ENCODE data around the gene KCNC2. TPM values are rescaled to one million over a fixed set of nuclear protein-coding genes. Genes with fewer than 3 reads are reported as not detected.
A peak's percentile ranks its signal among the peaks of the same experiment; 100 is the strongest.

The KCNC2 gene
- not detected in 2 replicates for total RNA-seq

- no peak for DNase-seq
- H3K4me1 Mint-ChIP-seq: no peaks in the 10 kb centered on the region
- H3K27me3 Mint-ChIP-seq: peaks cover 34% of the 10 kb centered on the region
- peaks cover 4% of the 10 kb centered on the region for H3K9me3 Mint-ChIP-seq
- no peak within 1 kb of the TSS for H3K4me3 Mint-ChIP-seq
- no peaks in the 10 kb centered on the region for H3K36me3 Mint-ChIP-seq (ENCODE audit: low read depth)
- intact Hi-C loops (cut with micrococcal nuclease): loop anchor here (10.0 kb wide), 1 partner anchor 125 kb away; the partner anchor contains the start of genes CAPS2 and GLIPR1L1
- no peak within 1 kb of the TSS for H3K27ac Mint-ChIP-seq
These were observed at the start of gene KCNC2 for GRCh38 chr12:75209812-75210138. KCNC2 (minus strand) TSS chr12:75209839.

- Mint-ChIP-seq H3K36me3 (ENCODE audit: low read depth) (no peaks in the 10 kb centered on the region), H3K27ac (no peak overlapping the region), H3K9me3 (no peaks in the 10 kb centered on the region), H3K27me3 (no peaks in the 10 kb centered on the region), H3K4me1 (peaks cover 4% of the 10 kb centered on the region), H3K4me3 (no peak overlapping the region)
- intact Hi-C loops (cut with micrococcal nuclease): no loop called here
- DNase-seq: no peak
These were observed 49.5 kb upstream of the KCNC2 start for GRCh38 chr12:75259143-75259542.

GRCh38 chr12:75257510-75257909 lies 47.9 kb upstream of the KCNC2 start:
- Mint-ChIP-seq H3K9me3 (peaks cover 4% of the 10 kb centered on the region), H3K4me1 (peaks cover 4% of the 10 kb centered on the region), H3K27me3 (no peaks in the 10 kb centered on the region), H3K36me3 (ENCODE audit: low read depth) (no peaks in the 10 kb centered on the region), H3K27ac (no peak overlapping the region), H3K4me3 (no peak overlapping the region)
- peak; percentile 57 for DNase-seq
- intact Hi-C loops (cut with micrococcal nuclease): no loop called here

- H3K4me3 Mint-ChIP-seq: no peak overlapping the region
- no peak overlapping the region for H3K27ac Mint-ChIP-seq
- H3K9me3 Mint-ChIP-seq: no peaks in the 10 kb centered on the region
- intact Hi-C loops (cut with micrococcal nuclease): no loop called here
- no peaks in the 10 kb centered on the region for H3K4me1 Mint-ChIP-seq
- no peaks in the 10 kb centered on the region for H3K36me3 Mint-ChIP-seq (ENCODE audit: low read depth)
- DNase-seq: no peak
- H3K27me3 Mint-ChIP-seq: no peaks in the 10 kb centered on the region
These were observed 35.5 kb upstream of the KCNC2 start for GRCh38 chr12:75245108-75245507.

- Mint-ChIP-seq H3K36me3 (ENCODE audit: low read depth) (no peaks in the 10 kb centered on the region), H3K9me3 (no peaks in the 10 kb centered on the region), H3K4me3 (no peak overlapping the region), H3K4me1 (no peaks in the 10 kb centered on the region), H3K27ac (no peak overlapping the region), H3K27me3 (no peaks in the 10 kb centered on the region)
- DNase-seq: no peak
- intact Hi-C loops (cut with micrococcal nuclease): no loop called here
These were observed 30.3 kb upstream of the KCNC2 start for GRCh38 chr12:75239987-75240386.

- H3K9me3 Mint-ChIP-seq: no peaks in the 10 kb centered on the region
- intact Hi-C loops (cut with micrococcal nuclease): no loop called here
- H3K4me3 Mint-ChIP-seq: no peak overlapping the region
- no peak overlapping the region for H3K27ac Mint-ChIP-seq
- H3K4me1 Mint-ChIP-seq: no peaks in the 10 kb centered on the region
- no peaks in the 10 kb centered on the region for H3K36me3 Mint-ChIP-seq (ENCODE audit: low read depth)
- no peak for DNase-seq
- H3K27me3 Mint-ChIP-seq: no peaks in the 10 kb centered on the region
These were observed 26.6 kb upstream of the KCNC2 start for GRCh38 chr12:75236206-75236605.

GRCh38 chr12:75227132-75227531 lies 17.5 kb upstream of the KCNC2 start:
- intact Hi-C loops (cut with micrococcal nuclease): no loop called here
- H3K4me3 Mint-ChIP-seq: no peak overlapping the region
- no peak overlapping the region for H3K27ac Mint-ChIP-seq
- H3K36me3 Mint-ChIP-seq (ENCODE audit: low read depth): no peaks in the 10 kb centered on the region
- H3K27me3 Mint-ChIP-seq: no peaks in the 10 kb centered on the region
- H3K4me1 Mint-ChIP-seq: no peaks in the 10 kb centered on the region
- H3K9me3 Mint-ChIP-seq: peaks cover under 1% of the 10 kb centered on the region
- DNase-seq: no peak

GRCh38 chr12:75212072-75212471 lies 2.4 kb upstream of the KCNC2 start:
- no peaks in the 10 kb centered on the region for H3K36me3 Mint-ChIP-seq (ENCODE audit: low read depth)

GRCh38 chr12:75208856-75209811 lies 505 bp downstream of the KCNC2 start:
- DNase-seq: peak; percentile 65
- Mint-ChIP-seq H3K9me3 (peaks cover 4% of the 10 kb centered on the region), H3K36me3 (ENCODE audit: low read depth) (no peaks in the 10 kb centered on the region), H3K27ac (no peak overlapping the region), H3K4me1 (no peaks in the 10 kb centered on the region), H3K27me3 (peaks cover 34% of the 10 kb centered on the region), H3K4me3 (no peak overlapping the region)
- intact Hi-C loops (cut with micrococcal nuclease): loop anchor here (10.0 kb wide), 1 partner anchor 126 kb away; the partner anchor contains the start of genes CAPS2 and GLIPR1L1

More at GRCh38 chr12:75212072-75212471, 2.4 kb upstream of the KCNC2 start:
- Mint-ChIP-seq H3K27me3 (peaks cover 22% of the 10 kb centered on the region), H3K4me1 (no peaks in the 10 kb centered on the region), H3K27ac (no peak overlapping the region), H3K9me3 (no peaks in the 10 kb centered on the region), H3K4me3 (no peak overlapping the region)
- intact Hi-C loops (cut with micrococcal nuclease): no loop called here
- no peak for DNase-seq

GRCh38 chr12:75207338-75208083 lies 2.1 kb downstream of the KCNC2 start:
- H3K36me3 Mint-ChIP-seq (ENCODE audit: low read depth): no peaks in the 10 kb centered on the region

GRCh38 chr12:75205558-75205957 lies 4.1 kb downstream of the KCNC2 start:
- intact Hi-C loops (cut with micrococcal nuclease): loop anchor here (10.0 kb wide), 1 partner anchor 129 kb away; the partner anchor contains the start of genes CAPS2 and GLIPR1L1
- Mint-ChIP-seq H3K27me3 (peaks cover 33% of the 10 kb centered on the region), H3K27ac (no peak overlapping the region), H3K4me3 (no peak overlapping the region), H3K9me3 (peaks cover 4% of the 10 kb centered on the region), H3K36me3 (ENCODE audit: low read depth) (no peaks in the 10 kb centered on the region), H3K4me1 (peaks cover 6% of the 10 kb centered on the region)
- DNase-seq: no peak

More at GRCh38 chr12:75207338-75208083, 2.1 kb downstream of the KCNC2 start:
- Mint-ChIP-seq H3K4me3 (no peak overlapping the region), H3K27me3 (peaks cover 34% of the 10 kb centered on the region), H3K27ac (no peak overlapping the region), H3K9me3 (peaks cover 4% of the 10 kb centered on the region), H3K4me1 (no peaks in the 10 kb centered on the region)
- intact Hi-C loops (cut with micrococcal nuclease): loop anchor here (10.0 kb wide), 1 partner anchor 127 kb away; the partner anchor contains the start of genes CAPS2 and GLIPR1L1
- no peak for DNase-seq

GRCh38 chr12:75196865-75197264 lies 12.8 kb downstream of the KCNC2 start:
- no peak for DNase-seq
- H3K27ac Mint-ChIP-seq: no peak overlapping the region
- peaks cover 6% of the 10 kb centered on the region for H3K4me1 Mint-ChIP-seq
- H3K4me3 Mint-ChIP-seq: no peak overlapping the region
- H3K9me3 Mint-ChIP-seq: no peaks in the 10 kb centered on the region
- no peaks in the 10 kb centered on the region for H3K36me3 Mint-ChIP-seq (ENCODE audit: low read depth)
- intact Hi-C loops (cut with micrococcal nuclease): no loop called here
- no peaks in the 10 kb centered on the region for H3K27me3 Mint-ChIP-seq

- Mint-ChIP-seq H3K27me3 (no peaks in the 10 kb centered on the region), H3K4me3 (no peak overlapping the region), H3K36me3 (ENCODE audit: low read depth) (no peaks in the 10 kb centered on the region), H3K27ac (no peak overlapping the region), H3K4me1 (peaks cover 6% of the 10 kb centered on the region), H3K9me3 (no peaks in the 10 kb centered on the region)
- intact Hi-C loops (cut with micrococcal nuclease): no loop called here
- no peak for DNase-seq
These were observed 13.2 kb downstream of the KCNC2 start for GRCh38 chr12:75196408-75196807.

- H3K4me3 Mint-ChIP-seq: no peak overlapping the region
- H3K4me1 Mint-ChIP-seq: no peaks in the 10 kb centered on the region
- intact Hi-C loops (cut with micrococcal nuclease): no loop called here
- no peaks in the 10 kb centered on the region for H3K36me3 Mint-ChIP-seq (ENCODE audit: low read depth)
- no peak overlapping the region for H3K27ac Mint-ChIP-seq
- H3K27me3 Mint-ChIP-seq: no peaks in the 10 kb centered on the region
- no peak for DNase-seq
- no peaks in the 10 kb centered on the region for H3K9me3 Mint-ChIP-seq
These were observed 15.4 kb downstream of the KCNC2 start for GRCh38 chr12:75194250-75194649.

All from activated CD4-positive, alpha-beta T cell treated with anti-CD3 and anti-CD28 coated beads, Interleukin-2, amount 10 ng/mL, durations not matched to agents 24 days and 14 days (primary cell).